ENCODE data around the gene AGPS.

GRCh38 chr2:177400337-177400923 is 7.9 kb downstream of the AGPS start:
- TF ChIP-seq SRF (IDR thresholded peaks at IDR 0.05; ENCODE audit: low read depth in 2 of 2, low read length in 2 of 2) (no peak), RAD21 (IDR thresholded peaks at IDR 0.05; ENCODE audit: insufficient read depth, low read depth, low read length) (no peak), ATF3 (IDR thresholded peaks at IDR 0.05; ENCODE audit: borderline replicate concordance, extremely low read depth, low read depth, low read length) (no peak), CBFB (IDR thresholded peaks at IDR 0.05; ENCODE audit: low read depth) (no peak), CHD2 (IDR thresholded peaks at IDR 0.05; ENCODE audit: borderline replicate concordance, low read depth, low read length) (no peak), KAT2A (conservative IDR thresholded peaks at IDR 0.05; ENCODE audit: control insufficient read depth, low read depth, low read length) (no peak), TCF7 (IDR thresholded peaks at IDR 0.05; ENCODE audit: borderline replicate concordance) (no peak), ZNF24 (IDR thresholded peaks at IDR 0.05) (no peak), CTCF (IDR thresholded peaks at IDR 0.05 in 2 of 3, conservative IDR thresholded peaks at IDR 0.05 in 1 of 3; ENCODE audit: control insufficient read depth in 2 of 3, extremely low read depth in 1 of 3, insufficient read depth in 1 of 3, low read depth in 3 of 3, low read length in 3 of 3) (no peak)
